ENCODE data around the gene RHOBTB3.

DNA sequence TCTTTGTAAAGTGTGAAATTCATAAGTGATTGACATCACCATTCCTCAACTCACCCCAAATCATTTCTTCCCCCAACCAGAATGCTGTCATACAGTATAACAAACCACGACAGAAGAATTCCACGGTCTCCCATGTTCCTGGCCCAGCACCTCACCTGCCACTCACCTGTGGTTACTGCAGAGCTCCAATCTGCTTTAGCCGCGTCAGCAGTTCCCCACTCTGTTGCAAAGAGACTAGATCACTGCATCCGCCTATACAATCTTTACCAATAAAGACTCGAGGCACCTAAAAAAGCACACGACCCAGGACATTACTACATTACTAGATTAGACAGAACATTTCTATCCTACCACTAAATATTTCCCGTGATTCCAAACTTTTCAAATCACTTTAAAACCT lies 85.2 kb downstream of the RHOBTB3 start:
- TF ChIP-seq POLR2AphosphoS5 (IDR thresholded peaks at IDR 0.05): no peak
- TF ChIP-seq, protein P1, sequence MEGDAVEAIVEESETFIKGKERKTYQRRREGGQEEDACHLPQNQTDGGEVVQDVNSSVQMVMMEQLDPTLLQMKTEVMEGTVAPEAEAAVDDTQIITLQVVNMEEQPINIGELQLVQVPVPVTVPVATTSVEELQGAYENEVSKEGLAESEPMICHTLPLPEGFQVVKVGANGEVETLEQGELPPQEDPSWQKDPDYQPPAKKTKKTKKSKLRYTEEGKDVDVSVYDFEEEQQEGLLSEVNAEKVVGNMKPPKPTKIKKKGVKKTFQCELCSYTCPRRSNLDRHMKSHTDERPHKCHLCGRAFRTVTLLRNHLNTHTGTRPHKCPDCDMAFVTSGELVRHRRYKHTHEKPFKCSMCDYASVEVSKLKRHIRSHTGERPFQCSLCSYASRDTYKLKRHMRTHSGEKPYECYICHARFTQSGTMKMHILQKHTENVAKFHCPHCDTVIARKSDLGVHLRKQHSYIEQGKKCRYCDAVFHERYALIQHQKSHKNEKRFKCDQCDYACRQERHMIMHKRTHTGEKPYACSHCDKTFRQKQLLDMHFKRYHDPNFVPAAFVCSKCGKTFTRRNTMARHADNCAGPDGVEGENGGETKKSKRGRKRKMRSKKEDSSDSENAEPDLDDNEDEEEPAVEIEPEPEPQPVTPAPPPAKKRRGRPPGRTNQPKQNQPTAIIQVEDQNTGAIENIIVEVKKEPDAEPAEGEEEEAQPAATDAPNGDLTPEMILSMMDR (IDR thresholded peaks at IDR 0.05): no peak
- no peak for TF ChIP-seq POLR2A (IDR thresholded peaks at IDR 0.05)

Data from breast epithelium (tissue), 3 donors.